A673 (cell line): ENCODE results near the gene NCOA3. TPM values are rescaled to one million over a fixed set of nuclear protein-coding genes. Genes with fewer than 3 reads are reported as not detected.

ENCODE experiments used
- BruUV-seq: library from RNA; stranded (reverse); fragments of 400-500 nt; replicated peaks from 2 replicates; lab custom pipeline; 2021; lab: Mats Ljungman, UMichigan
- CTCF ChIA-PET: fragments of 300-600 bp; sonication (Branson Sonifier 250); formaldehyde crosslinking; loops from one replicate; lab custom pipeline; 2022; ENCODE audit warnings: antibody characterized with exemption; lab: Charles Lee
- POLR2A ChIA-PET: fragments of 300-600 bp; sonication (Branson Sonifier 250); formaldehyde crosslinking; loops from one replicate; lab custom pipeline; 2022; ENCODE audit warnings: antibody characterized with exemption; ENCODE audit not compliant: low non-redundant PET; lab: Charles Lee
- DNase-seq: peaks from one replicate; pipeline ENCODE4 v3.0.0-alpha.2; 2015; ENCODE audit warnings: low spot score
- H3K27ac ChIP-seq: fragments of 200-600 bp; sonication (generic); 2 replicates; pipeline ENCODE4 v1.5.1; 2016; ENCODE audit warnings: mixed run types, low read depth, mild to moderate bottlenecking, mixed read lengths, antibody characterized with exemption, low read length; ENCODE audit not compliant: poor library complexity, severe bottlenecking
- H3K27me3 ChIP-seq: fragments of 200-600 bp; sonication (generic); replicated peaks from 2 replicates; pipeline ENCODE4 v1.6.1; 2017; ENCODE audit warnings: mixed run types, low read depth, mild to moderate bottlenecking, mixed read lengths, antibody characterized with exemption, low read length; ENCODE audit not compliant: insufficient read depth, poor library complexity
- H3K36me3 ChIP-seq: fragments of 200-600 bp; sonication (generic); 2 replicates; pipeline ENCODE4 v1.6.1; 2016; ENCODE audit warnings: mixed run types, mild to moderate bottlenecking, mixed read lengths, antibody characterized with exemption, low read length; ENCODE audit not compliant: insufficient read depth, poor library complexity, severe bottlenecking
- H3K4me1 ChIP-seq: fragments of 200-600 bp; sonication (generic); 2 replicates; pipeline ENCODE4 v1.6.1; 2017; ENCODE audit warnings: mixed run types, mild to moderate bottlenecking, mixed read lengths, antibody characterized with exemption, low read length; ENCODE audit not compliant: insufficient read depth, poor library complexity, severe bottlenecking
- H3K4me3 ChIP-seq: fragments of 200-600 bp; sonication (generic); 2 replicates; pipeline ENCODE4 v1.5.1; 2016; ENCODE audit warnings: low read depth, mixed run types, mild to moderate bottlenecking, mixed read lengths, low read length; ENCODE audit not compliant: poor library complexity, severe bottlenecking
- H3K9me3 ChIP-seq: fragments of 200-600 bp; sonication (generic); 2 replicates; pipeline ENCODE4 v1.6.1; 2016; ENCODE audit warnings: mixed run types, low read depth, mild to moderate bottlenecking, mixed read lengths, antibody characterized with exemption, low read length; ENCODE audit not compliant: poor library complexity, severe bottlenecking
- CTCF ChIP-seq: fragments of 300-800, 200-600 bp; sonication (generic); conservative IDR thresholded peaks from 2 replicates; pipeline ENCODE4 v1.5.1; 2017; ENCODE audit warnings: low read depth, mild to moderate bottlenecking, antibody characterized with exemption, low read length, moderate library complexity, mixed read lengths
- EZH2 ChIP-seq: fragments of 200-600 bp; sonication (generic); IDR thresholded peaks from 2 replicates; pipeline ENCODE4 v1.6.1; 2017; ENCODE audit warnings: borderline replicate concordance, low read depth, mild to moderate bottlenecking, mixed read lengths, antibody characterized with exemption, low read length; ENCODE audit not compliant: poor library complexity, severe bottlenecking
- intact Hi-C: fragments of 100-400 bp; cut with micrococcal nuclease; formaldehyde crosslinking; loops from one replicate; pipeline ENCODE4 v1.10.0; 2022; ENCODE audit not compliant: unreplicated experiment
- total RNA-seq: library from RNA; stranded (reverse); gene quantifications from 2 replicates; pipeline ENCODE4 v1.2.3, GENCODE V29; 2021

Gene NCOA3
- total RNA-seq, 1 experiment from 2014 or later: 26.8 TPM

GRCh38 chr20:47668313-47669151 lies 166.8 kb downstream of the NCOA3 start:
- Histone ChIP-seq H3K27me3 (no peaks in the 10 kb centered on the region), H3K27ac (no peak overlapping the region), H3K9me3 (no peaks in the 10 kb centered on the region), H3K36me3 (no peaks in the 10 kb centered on the region), H3K4me1 (no peaks in the 10 kb centered on the region), H3K4me3 (no peak overlapping the region)
- ChIA-PET POLR2A (no interaction called here), CTCF (no interaction called here)
- no TSS peak for BruUV-seq
- no peak for DNase-seq
- intact Hi-C loops: no loop called here
- no peak for TF ChIP-seq EZH2
- no peak for TF ChIP-seq CTCF

- intact Hi-C loops: no loop called here
- no TSS peak for BruUV-seq
- ChIA-PET CTCF (no interaction called here), POLR2A (no interaction called here)
- no peaks in the 10 kb centered on the region for H3K9me3 ChIP-seq
- TF ChIP-seq CTCF (no peak), EZH2 (no peak)
- H3K27me3 ChIP-seq: no peaks in the 10 kb centered on the region
- H3K27ac ChIP-seq: no peak overlapping the region
- H3K4me1 ChIP-seq: no peaks in the 10 kb centered on the region
- no peak for DNase-seq
- H3K36me3 ChIP-seq: no peaks in the 10 kb centered on the region
- no peak overlapping the region for H3K4me3 ChIP-seq
Observed at GRCh38 chr20:47669152-47669425, 167.4 kb downstream of the NCOA3 start.

- TF ChIP-seq EZH2 (no peak), CTCF (no peak)
- ChIA-PET POLR2A (no interaction called here), CTCF (no interaction called here)
- no peaks in the 10 kb centered on the region for H3K36me3 ChIP-seq
- DNase-seq: no peak
- intact Hi-C loops: no loop called here
- H3K4me3 ChIP-seq: no peak overlapping the region
- no peak overlapping the region for H3K27ac ChIP-seq
- H3K4me1 ChIP-seq: no peaks in the 10 kb centered on the region
- no peaks in the 10 kb centered on the region for H3K27me3 ChIP-seq
- H3K9me3 ChIP-seq: no peaks in the 10 kb centered on the region
- no TSS peak for BruUV-seq
Observed at GRCh38 chr20:47669489-47669888, 167.8 kb downstream of the NCOA3 start.
